ENCODE results near the gene OSBP2.

The OSBP2 gene

DNA sequence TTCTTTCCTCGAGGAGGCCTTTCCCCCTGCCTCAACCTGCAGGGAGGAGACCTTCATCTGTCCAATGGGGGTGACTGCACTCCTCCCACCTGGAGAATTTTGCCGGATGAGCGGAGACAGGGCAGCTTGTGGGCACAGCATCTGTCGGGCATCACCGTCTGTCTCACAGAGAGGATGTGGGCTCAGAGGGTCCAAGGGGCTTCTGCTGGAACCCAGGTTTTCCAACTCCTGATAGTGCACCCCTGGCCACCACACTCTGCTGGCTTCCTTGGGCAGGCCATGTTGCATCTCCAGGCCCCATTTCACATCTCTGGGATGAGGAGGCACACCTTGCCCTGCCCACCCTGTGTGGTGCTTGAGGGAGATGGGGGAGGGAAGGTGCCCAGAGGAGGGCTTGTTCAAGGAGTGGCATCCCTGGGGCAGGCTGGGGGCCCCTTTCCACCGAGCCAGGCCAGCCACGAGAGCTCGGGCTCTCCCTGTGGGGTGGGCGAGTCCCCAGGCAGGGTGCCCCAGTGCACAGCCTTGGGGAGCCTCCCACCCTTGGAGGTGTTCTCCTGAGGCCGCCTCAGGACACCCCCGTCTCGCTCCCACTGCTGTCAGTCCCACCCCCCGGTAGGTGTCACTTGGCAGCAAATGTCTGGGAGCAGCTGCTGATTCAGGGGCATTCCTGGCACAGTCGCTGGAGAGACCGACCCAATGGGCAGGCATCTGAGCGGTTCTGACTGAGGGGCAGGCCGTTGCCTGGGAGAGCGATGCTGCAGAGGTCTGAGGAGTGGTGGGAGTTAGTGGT lies 189.7 kb downstream of the OSBP2 start:
- DNase-seq, result no peak

DNA sequence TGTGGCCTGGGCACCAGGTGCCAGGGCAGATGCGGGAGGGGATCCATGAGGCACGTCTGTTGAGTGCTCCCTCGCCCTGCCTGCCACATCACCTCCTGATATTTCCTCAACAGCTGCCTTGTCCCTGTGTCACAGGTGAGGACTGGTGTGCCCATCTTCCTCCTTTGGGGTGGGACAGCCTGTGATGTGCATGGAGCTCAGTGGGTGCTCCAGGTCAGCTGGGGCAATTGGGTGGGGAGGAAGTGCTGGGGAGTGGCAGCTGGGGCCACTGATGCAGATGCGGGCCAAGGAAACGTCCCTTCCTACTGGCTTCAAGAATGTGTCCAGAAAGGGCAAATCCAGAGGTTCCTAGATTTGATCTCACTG lies 190.3 kb downstream of the OSBP2 start:
- no peak for DNase-seq

- DNase-seq, result no peak
Measured at GRCh38 chr22:30885591-30885990, 190.9 kb downstream of the OSBP2 start.

- DNase-seq, result no peak
Measured at GRCh38 chr22:30887453-30887852, 192.8 kb downstream of the OSBP2 start.

- no peak for DNase-seq
Measured at GRCh38 chr22:30887861-30888260, 193.2 kb downstream of the OSBP2 start.

DNA sequence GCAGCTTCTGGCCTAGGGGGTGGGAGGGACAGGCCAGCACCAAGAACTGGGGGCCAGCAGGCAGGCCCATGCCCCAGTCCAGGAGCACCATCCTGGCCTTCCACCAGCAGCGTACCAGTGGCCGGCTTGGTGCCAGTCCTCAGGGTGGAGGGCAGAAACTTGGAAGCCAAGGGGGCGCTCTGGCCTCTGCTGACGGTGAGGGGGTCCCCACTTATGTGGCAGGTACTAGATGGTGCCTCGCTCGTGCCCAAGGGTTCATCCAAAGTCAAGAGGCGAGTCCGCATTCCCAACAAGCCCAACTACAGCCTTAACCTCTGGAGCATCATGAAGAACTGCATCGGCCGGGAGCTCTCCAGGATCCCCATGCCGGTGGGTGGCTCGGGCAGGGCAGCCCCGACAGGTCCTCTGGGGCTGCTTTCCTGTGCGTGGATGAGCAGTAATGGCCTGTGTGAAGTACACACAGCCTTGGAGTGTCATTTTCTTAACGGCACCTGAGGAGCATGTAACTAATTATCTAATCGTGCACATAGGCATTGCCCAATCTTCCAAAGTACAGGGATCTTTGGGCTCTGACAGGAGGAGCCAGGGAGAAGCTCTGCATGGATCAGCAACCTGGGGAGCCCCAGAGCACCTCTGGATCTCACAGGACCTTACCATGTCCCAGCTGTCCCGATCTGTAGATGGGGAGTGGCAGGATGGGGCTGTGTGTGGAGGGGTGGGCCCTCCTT lies 194.8 kb downstream of the OSBP2 start:
- DNase-seq, result no peak

DNA sequence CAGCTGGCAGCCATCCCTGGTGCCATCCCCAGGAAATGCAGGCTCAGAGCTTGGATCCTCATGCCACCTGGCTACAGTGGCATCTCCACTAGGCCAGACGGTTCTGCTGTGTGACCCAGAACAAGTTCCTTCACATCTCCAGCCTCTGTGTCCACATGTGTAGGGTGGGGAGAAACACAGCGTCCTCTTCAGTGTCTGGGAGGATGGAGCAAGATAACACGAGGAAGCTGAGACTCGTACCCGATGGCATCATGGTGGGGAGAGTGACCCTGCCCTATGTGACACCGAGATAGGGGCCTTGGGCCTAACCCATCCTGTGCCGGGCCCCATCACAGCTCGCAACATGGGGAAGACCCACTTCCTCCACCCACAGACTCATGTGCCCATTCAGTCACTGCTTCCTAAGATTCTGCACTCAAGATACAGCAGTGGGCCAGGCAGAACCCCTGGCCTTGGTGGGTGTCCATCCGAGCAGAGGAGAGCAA lies 195.4 kb downstream of the OSBP2 start:
- no peak for DNase-seq

GRCh38 chr22:30890686-30891442 lies 196.2 kb downstream of the OSBP2 start:
- DNase-seq, result peak in 1 of 2 experiments; percentile 8

DNA sequence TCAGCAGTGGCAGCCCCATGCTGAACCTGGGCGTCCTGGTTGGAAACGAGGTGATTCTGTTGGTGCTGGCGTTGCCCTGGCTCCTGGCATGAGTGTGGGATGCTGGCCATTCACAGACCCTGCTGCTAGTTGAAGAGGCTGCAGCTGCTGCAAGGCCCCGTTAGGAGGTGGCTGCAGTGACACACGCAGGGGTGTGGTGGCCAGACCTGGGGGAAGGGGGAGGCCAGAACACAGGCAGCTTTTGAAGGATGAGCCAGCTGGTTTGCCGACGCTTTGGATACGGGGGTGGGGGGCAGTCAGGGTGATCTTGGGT lies 196.7 kb downstream of the OSBP2 start:
- no peak for DNase-seq

DNA sequence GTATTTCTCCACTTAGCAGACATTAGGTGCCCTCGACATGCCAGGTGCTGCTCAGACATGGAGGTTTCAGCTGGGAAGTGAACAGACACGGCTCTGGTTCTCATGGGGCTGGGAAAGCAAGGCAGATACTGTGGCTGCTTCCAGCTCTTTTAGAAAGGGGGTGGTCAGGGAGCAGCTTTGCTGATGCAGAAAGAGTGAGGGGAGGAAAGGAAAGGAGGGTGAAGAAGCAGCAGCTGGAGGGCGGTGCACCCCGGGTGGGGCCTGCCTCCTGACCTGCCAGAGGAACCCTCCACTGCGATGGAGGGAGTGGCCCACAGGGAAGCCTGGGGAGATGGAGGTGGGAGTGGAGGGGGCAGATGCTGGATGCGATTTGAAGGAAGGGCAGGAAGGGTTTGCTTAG lies 197.1 kb downstream of the OSBP2 start:
- no peak for DNase-seq

- no peak for DNase-seq
Measured at GRCh38 chr22:30892286-30892685, 197.6 kb downstream of the OSBP2 start.

GRCh38 chr22:30892731-30893221 lies 198.1 kb downstream of the OSBP2 start:
- DNase-seq, result no peak

GRCh38 chr22:30893434-30894370 lies 199.0 kb downstream of the OSBP2 start:
- DNase-seq, result no peak

GRCh38 chr22:30894371-30894740 lies 199.7 kb downstream of the OSBP2 start:
- no peak for DNase-seq

DNA sequence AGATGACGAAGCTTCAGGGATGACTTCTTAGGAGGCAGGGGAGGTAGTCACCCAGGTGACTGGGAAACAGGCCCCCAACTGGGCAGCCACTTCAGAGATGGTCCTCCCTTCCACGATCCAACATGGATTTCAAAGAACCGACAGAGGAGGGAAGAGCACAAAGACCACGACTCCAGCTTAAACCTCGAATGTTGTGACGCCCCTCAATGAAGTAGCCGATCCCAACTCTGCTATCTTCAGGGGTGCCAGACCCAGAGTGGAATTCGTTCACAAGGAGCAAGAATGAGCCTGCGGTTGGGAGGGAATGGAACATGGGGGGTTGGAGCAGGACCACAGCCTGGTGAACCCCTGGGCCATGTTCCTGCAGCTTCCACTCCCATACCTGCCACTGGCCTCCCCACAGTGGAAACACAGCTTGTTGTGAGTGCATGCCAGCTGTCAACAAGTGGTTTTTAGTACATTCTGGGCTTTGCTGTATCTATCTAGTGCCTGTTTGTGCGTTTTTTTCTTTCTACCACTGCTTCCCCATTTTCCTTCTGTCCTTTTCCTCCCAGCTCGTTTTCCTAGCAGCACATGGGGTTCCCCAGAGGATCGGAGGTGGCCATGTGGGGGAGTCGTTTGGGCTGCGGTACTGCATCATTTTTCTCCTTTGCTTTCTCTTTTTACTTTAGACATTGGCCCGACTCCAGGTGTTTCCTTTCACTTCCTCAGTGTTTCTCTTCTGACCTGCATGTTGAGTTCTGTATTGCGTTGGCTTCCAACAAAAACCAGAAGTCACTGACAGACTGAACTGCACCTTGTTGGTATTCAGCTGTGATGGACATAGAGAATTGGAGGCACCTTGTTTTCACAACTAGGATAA lies 208.1 kb downstream of the OSBP2 start:
- no peak for DNase-seq

DNA sequence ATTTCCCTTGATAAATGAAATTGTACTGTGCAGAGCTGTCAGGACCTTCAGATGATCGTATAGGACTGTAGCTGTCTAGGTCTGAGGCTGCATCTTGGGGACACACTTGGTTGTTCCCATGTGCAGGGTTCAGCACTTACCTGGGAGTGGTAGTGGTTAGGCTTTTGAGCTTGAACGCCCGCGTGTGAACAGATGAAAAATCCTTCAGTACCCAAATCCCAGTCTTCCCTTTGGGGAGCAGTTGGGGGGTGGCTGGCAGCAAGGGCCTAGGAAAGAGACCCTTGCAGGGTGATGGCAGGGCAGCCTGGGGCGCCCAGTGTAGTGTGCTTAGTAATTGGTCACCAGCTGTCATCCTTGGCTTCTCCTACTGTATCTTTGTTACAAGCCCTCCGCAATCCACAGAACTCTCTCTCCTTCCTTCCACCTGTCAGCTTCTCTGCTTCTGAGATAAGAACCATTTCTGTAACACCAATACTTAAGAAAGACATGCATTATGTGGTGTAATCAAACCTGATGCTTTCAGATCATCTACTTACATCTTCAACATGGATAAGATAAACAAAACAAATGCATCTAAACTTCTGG lies 209.3 kb downstream of the OSBP2 start:
- peak in 1 of 2 experiments; percentile 35 for DNase-seq

DNA sequence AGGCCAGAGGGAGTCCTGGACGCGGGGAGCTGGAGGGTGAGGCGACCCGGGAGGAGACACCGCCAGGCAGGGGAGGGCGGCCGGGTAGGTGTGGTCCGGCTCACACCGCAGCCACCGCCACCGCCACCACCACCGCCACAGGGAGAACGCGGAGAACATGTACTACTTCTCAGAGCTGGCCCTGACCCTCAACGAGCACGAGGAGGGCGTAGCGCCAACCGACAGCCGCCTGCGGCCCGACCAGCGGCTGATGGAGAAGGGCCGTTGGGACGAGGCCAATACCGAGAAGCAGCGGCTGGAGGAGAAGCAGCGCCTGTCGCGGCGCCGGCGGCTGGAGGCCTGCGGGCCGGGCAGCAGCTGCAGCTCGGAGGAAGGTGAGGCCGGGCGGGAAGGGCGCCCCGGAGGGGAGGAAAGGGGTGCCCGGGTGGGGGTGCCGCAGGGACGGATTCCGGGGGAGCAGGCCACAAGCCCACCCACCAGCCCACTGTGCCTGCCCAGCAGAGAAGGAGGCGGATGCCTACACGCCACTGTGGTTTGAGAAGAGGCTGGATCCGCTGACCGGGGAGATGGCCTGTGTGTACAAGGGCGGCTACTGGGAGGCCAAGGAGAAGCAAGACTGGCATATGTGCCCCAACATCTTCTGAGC lies 211.1 kb downstream of the OSBP2 start:
- DNase-seq, result no peak

- DNase-seq, result no peak
Measured at GRCh38 chr22:30906411-30906810, 211.7 kb downstream of the OSBP2 start.

DNA sequence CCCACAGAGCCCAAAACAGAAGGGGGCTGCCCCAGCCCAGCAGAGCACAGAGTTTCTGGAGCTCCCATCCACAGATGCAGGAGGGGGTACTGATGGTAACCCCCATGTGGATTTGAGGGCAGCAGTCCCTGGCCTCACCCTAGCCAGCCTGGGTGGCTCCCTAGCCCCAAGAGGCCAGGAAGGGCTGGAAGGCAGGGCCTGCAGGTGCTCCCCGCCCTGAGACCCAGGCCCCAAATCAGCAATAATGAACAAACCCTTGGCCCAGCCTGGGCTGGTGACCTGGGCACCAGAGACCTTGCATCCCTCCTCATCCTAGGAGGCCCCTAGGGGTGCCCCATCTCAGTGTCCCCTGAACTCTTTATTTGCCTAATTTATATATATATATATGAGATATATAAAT lies 212.3 kb downstream of the OSBP2 start:
- DNase-seq, result no peak

DNA sequence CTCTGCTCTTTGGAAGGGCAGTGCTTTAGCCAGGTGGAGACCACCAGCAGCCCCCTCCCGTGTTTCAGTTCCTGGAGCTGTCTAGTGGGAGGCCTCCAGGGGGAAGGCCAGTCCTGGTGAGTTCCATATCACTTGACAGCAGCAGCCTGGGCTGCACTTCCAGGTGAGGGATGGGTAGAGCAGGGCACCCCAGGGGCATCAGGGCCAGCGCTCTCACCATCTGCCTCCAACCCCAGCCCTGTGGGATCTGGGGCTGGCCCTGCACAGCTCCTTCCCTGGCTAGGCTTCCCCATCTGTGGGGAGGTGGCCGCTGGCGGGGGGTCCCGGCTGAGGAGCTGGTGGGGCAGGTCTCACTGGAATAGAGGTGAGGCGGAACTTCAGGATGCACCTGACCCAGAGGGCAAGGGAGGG lies 213.4 kb downstream of the OSBP2 start:
- no peak for DNase-seq

GRCh38 chr22:30909306-30909705 lies 214.6 kb downstream of the OSBP2 start:
- DNase-seq, result no peak
